Activated CD4-positive, alpha-beta T cell treated with anti-CD3 and anti-CD28 coated beads, Interleukin-2, amount 10 ng/mL, durations not matched to agents 24 days and 14 days (primary cell): ENCODE data around the gene WDR27. TPM values are rescaled to one million over a fixed set of nuclear protein-coding genes. Genes with fewer than 3 reads are reported as not detected.
"Not testable (repeated sequence)": the region's sequence is repeated elsewhere in the genome, so short reads cannot be mapped to it uniquely, and the experiment has no call there.

Source experiments
- DNase-seq: peaks from one replicate; pipeline ENCODE4 v3.0.0; 2022
- H3K27ac Mint-ChIP-seq: one replicate; pipeline ENCODE4 v1.8.0; 2022; ENCODE audit warnings: mild to moderate bottlenecking, mixed read lengths
- H3K27me3 Mint-ChIP-seq: one replicate; pipeline ENCODE4 v1.8.0; 2022; ENCODE audit warnings: mixed read lengths
- H3K36me3 Mint-ChIP-seq: one replicate; pipeline ENCODE4 v1.8.0; 2022; ENCODE audit warnings: low read depth, mild to moderate bottlenecking, mixed read lengths
- H3K4me1 Mint-ChIP-seq: one replicate; pipeline ENCODE4 v1.8.0; 2021; ENCODE audit warnings: mixed read lengths
- H3K4me3 Mint-ChIP-seq: one replicate; pipeline ENCODE4 v1.8.0; 2022; ENCODE audit warnings: mild to moderate bottlenecking, moderate library complexity, mixed read lengths
- H3K9me3 Mint-ChIP-seq: one replicate; pipeline ENCODE4 v1.8.0; 2021; ENCODE audit warnings: mixed read lengths
- intact Hi-C: fragments of 100-400 bp; cut with micrococcal nuclease; formaldehyde crosslinking; loops from one replicate; pipeline ENCODE4 v1.15.1; 2023
- total RNA-seq: library from RNA; stranded (reverse); gene quantifications from 2 replicates; pipeline ENCODE4 v1.2.3, GENCODE V29; 2022

WDR27 gene
- total RNA-seq, 1 donor from 2014 or later = 33.3 TPM

GRCh38 chr6:169533301-169534038, 168.4 kb downstream of the WDR27 start:
- no peaks in the 10 kb centered on the region for H3K36me3 Mint-ChIP-seq
- peaks cover 6% of the 10 kb centered on the region for H3K27me3 Mint-ChIP-seq
- intact Hi-C loops = no loop called here
- peaks cover 13% of the 10 kb centered on the region for H3K9me3 Mint-ChIP-seq
- H3K4me3 Mint-ChIP-seq = no peak overlapping the region
- H3K4me1 Mint-ChIP-seq = peaks cover 15% of the 10 kb centered on the region
- DNase-seq = no peak
- H3K27ac Mint-ChIP-seq = no peak overlapping the region

- Mint-ChIP-seq H3K27ac (peak overlapping the region; percentile 41), H3K36me3 (no peaks in the 10 kb centered on the region), H3K9me3 (peaks cover 13% of the 10 kb centered on the region), H3K4me1 (peaks cover 15% of the 10 kb centered on the region), H3K27me3 (peaks cover 4% of the 10 kb centered on the region), H3K4me3 (peak overlapping the region; percentile 31)
- peak; percentile 68 for DNase-seq
- intact Hi-C loops = loop anchor here (1.0 kb wide), 2 partner anchors 27 to 59 kb away; no protein-coding TSS in a partner anchor
Observed at GRCh38 chr6:169530752-169531123, 171.1 kb downstream of the WDR27 start.

DNA sequence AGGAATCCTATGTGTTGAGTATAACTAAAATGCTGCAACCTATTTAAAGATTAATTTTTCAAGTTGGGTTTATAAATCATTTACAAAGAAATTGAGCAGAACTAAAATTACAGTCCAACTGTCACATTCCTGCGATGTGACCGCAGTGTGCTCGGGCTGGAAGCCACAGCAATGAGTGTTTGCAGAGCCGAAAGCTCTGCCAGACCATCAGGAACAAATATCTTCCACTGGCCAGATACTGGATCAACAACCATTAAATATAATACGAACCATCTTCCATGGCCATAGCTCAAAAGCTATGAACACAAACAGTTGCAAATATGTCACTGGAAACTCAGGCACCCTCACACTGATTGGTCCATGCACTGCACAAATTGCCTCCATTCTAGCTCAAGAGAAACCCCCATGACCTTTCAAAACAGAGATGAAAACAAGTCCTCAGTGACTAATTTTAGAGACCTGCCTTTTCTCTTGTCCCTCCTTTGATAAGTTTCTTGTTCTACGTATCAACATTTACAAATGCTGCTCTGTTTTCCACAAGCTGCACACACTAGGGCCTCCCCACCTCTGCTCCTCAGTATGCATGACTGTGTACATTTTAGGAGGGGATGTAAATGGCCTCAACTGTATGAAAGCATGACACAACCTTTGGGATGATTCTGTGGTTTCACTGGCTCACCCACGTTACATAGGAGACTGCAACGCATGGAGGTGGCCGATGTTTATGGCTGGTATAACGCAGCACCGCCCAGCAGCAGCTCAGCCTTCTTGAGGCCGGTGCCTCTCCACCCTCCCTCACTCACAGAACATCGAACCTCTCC, 171.7 kb downstream of the WDR27 start:
- H3K9me3 Mint-ChIP-seq = peaks cover 13% of the 10 kb centered on the region
- peak overlapping the region; percentile 41 for H3K27ac Mint-ChIP-seq
- H3K27me3 Mint-ChIP-seq = peaks cover 5% of the 10 kb centered on the region
- H3K36me3 Mint-ChIP-seq = no peaks in the 10 kb centered on the region
- peak; percentile 77 for DNase-seq
- peaks cover 15% of the 10 kb centered on the region for H3K4me1 Mint-ChIP-seq
- intact Hi-C loops = loop anchor here (1.0 kb wide), 2 partner anchors 27 to 59 kb away; no protein-coding TSS in a partner anchor
- H3K4me3 Mint-ChIP-seq = peak overlapping the region; percentile 31

- H3K9me3 Mint-ChIP-seq = peaks cover 9% of the 10 kb centered on the region
- DNase-seq = no peak
- H3K4me3 Mint-ChIP-seq = no peak overlapping the region
- intact Hi-C loops = no loop called here
- peaks cover 15% of the 10 kb centered on the region for H3K4me1 Mint-ChIP-seq
- no peak overlapping the region for H3K27ac Mint-ChIP-seq
- H3K27me3 Mint-ChIP-seq = peaks cover 12% of the 10 kb centered on the region
- H3K36me3 Mint-ChIP-seq = no peaks in the 10 kb centered on the region
Observed at GRCh38 chr6:169528755-169529154, 173.1 kb downstream of the WDR27 start.

DNA sequence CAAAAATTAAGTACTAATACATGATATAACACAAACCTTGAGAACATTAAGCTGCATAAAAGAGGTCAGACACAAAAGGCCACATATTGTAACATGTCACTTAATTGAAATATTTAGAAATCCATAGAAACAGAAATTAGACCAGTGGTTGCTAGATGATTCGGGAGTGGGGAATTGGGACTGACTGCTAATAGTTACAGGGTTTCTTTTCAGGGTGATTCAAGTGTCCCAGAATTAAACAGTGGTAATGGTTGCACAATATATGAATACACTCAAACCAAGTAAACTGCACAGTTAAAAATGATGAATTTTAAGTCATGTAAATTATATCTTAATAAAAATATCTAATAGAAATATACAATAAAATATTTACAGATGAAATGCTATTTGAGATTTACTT, 174.5 kb downstream of the WDR27 start:
- Mint-ChIP-seq H3K9me3 (no peaks in the 10 kb centered on the region), H3K27ac (no peak overlapping the region), H3K4me3 (no peak overlapping the region), H3K27me3 (peaks cover 18% of the 10 kb centered on the region), H3K4me1 (peaks cover 15% of the 10 kb centered on the region), H3K36me3 (no peaks in the 10 kb centered on the region)
- no peak for DNase-seq
- intact Hi-C loops = no loop called here

DNA sequence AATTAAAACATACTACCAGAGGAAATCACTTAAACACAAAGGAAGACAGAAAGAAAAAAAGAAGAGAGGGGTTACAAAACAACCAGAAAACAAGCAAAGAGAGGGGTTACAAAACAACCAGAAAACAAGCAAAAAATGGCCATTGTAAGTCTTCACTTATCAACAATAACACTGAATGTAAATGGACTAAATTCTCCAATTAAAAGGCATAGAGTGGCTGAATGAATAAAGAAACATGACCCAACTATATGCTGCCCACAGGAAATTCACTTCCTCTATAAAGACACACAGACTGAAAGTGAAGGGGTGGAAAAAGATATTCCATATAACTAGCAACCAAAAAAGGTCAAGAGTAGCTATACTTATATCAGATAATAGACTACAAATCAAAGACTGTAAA, 180.0 kb downstream of the WDR27 start:
- H3K9me3 Mint-ChIP-seq = no peaks in the 10 kb centered on the region
- H3K36me3 Mint-ChIP-seq = no peaks in the 10 kb centered on the region
- H3K4me3 Mint-ChIP-seq = no peak overlapping the region
- H3K4me1 Mint-ChIP-seq = no peaks in the 10 kb centered on the region
- no peak overlapping the region for H3K27ac Mint-ChIP-seq
- H3K27me3 Mint-ChIP-seq = peaks cover 18% of the 10 kb centered on the region
- intact Hi-C loops = no loop called here
- no peak for DNase-seq

GRCh38 chr6:169520104-169520503, 181.7 kb downstream of the WDR27 start:
- Mint-ChIP-seq H3K36me3 (no peaks in the 10 kb centered on the region), H3K4me3 (no peak overlapping the region), H3K27me3 (peaks cover 16% of the 10 kb centered on the region), H3K9me3 (no peaks in the 10 kb centered on the region), H3K4me1 (no peaks in the 10 kb centered on the region), H3K27ac (no peak overlapping the region)
- DNase-seq = no peak
- intact Hi-C loops = no loop called here

GRCh38 chr6:169518451-169518850, 183.4 kb downstream of the WDR27 start:
- Mint-ChIP-seq H3K9me3 (no peaks in the 10 kb centered on the region), H3K4me3 (no peak overlapping the region), H3K27ac (no peak overlapping the region), H3K36me3 (no peaks in the 10 kb centered on the region), H3K27me3 (peaks cover 8% of the 10 kb centered on the region), H3K4me1 (no peaks in the 10 kb centered on the region)
- DNase-seq = no peak
- intact Hi-C loops = no loop called here

DNA sequence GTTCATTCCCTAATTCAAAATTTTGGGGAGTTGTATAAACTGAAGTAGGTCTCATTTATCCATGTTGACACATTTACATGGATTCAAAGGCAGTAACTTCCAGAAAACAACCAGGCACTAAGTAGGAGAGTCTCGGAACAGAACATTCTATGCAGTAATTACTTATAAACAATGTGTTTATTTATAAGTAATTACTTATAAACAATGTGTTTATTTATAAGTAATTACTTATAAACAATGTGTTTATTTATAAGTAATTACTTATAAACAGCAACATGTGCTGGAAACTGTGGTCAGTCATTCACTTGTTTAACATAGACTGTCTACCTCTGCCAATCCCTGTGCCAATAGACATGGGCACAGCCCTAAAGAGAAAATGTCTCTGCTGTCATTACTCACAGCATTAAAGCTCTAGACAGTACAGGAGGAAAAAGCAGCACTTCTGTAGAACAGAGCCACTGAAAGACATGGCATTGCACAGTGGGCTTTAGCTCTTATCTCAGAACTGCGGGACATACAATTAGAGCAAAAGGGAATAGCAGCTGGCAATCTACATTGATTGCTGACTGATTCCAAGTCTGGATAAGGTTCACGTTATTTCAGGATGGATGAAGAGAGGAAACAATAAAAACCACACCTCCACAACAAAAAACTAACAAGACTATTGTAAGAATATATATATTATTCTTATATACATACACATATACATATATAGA, 188.2 kb downstream of the WDR27 start:
- Mint-ChIP-seq H3K27ac (no peak overlapping the region), H3K27me3 (no peaks in the 10 kb centered on the region), H3K4me1 (no peaks in the 10 kb centered on the region), H3K9me3 (no peaks in the 10 kb centered on the region), H3K36me3 (no peaks in the 10 kb centered on the region), H3K4me3 (no peak overlapping the region)
- no peak for DNase-seq
- intact Hi-C loops = no loop called here

- H3K36me3 Mint-ChIP-seq, H3K27ac Mint-ChIP-seq, H3K27me3 Mint-ChIP-seq, H3K9me3 Mint-ChIP-seq, intact Hi-C loops, H3K4me3 Mint-ChIP-seq, DNase-seq, H3K4me1 Mint-ChIP-seq: not testable (repeated sequence)
Observed at GRCh38 chr6:169511785-169512184, 190.0 kb downstream of the WDR27 start.

DNA sequence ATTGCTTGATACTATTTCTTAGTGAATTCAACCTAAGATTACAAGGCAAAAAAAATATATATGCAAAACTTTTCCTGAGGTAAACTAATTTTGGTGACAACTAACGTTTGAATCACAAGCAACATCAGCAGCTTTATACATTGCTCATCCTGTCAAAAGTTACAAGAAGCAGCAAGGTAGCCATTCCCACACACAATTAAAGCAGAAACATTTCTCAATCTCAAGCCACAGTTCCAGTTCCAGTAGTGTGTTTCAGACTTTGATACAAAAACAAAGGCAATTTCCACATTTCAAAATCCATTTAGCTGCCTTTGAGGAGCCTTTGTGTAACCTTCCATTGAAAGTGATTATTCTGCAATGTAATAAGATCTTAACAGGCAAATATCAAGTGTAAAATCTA, 191.0 kb downstream of the WDR27 start:
- H3K9me3 Mint-ChIP-seq = no peaks in the 10 kb centered on the region
- H3K27ac Mint-ChIP-seq = no peak overlapping the region
- no peaks in the 10 kb centered on the region for H3K4me1 Mint-ChIP-seq
- H3K36me3 Mint-ChIP-seq = no peaks in the 10 kb centered on the region
- intact Hi-C loops = no loop called here
- no peak for DNase-seq
- no peak overlapping the region for H3K4me3 Mint-ChIP-seq
- H3K27me3 Mint-ChIP-seq = no peaks in the 10 kb centered on the region

GRCh38 chr6:169508452-169508851, 193.4 kb downstream of the WDR27 start:
- Mint-ChIP-seq H3K36me3 (no peaks in the 10 kb centered on the region), H3K4me3 (no peak overlapping the region), H3K9me3 (no peaks in the 10 kb centered on the region), H3K27me3 (no peaks in the 10 kb centered on the region), H3K4me1 (no peaks in the 10 kb centered on the region), H3K27ac (no peak overlapping the region)
- intact Hi-C loops = no loop called here
- DNase-seq = no peak

GRCh38 chr6:169503422-169504152, 198.2 kb downstream of the WDR27 start:
- no peaks in the 10 kb centered on the region for H3K9me3 Mint-ChIP-seq
- H3K27me3 Mint-ChIP-seq = no peaks in the 10 kb centered on the region
- DNase-seq = no peak
- intact Hi-C loops = no loop called here
- H3K27ac Mint-ChIP-seq = no peak overlapping the region
- H3K4me1 Mint-ChIP-seq = no peaks in the 10 kb centered on the region
- no peaks in the 10 kb centered on the region for H3K36me3 Mint-ChIP-seq
- no peak overlapping the region for H3K4me3 Mint-ChIP-seq
